Stimulated activated naive B cell treated with anti-CD40 and anti-IgM and Interleukin-4, amounts not matched to agents 10 μg/mL and 1 μg/mL and 100 μg/mL, for 72 hours (primary cell): ENCODE measurements around the gene EPC1.
A peak's percentile ranks its signal among the peaks of the same experiment; 100 is the strongest.

Experiments
- ATAC-seq, 2 donors: fragments of 150-1000 bp; cut with Tn5 transposase; replicated peaks; 2 replicates each; pipeline ENCODE4 v1.10.0; 2021; ENCODE audit warnings: moderate library complexity in 1 of 2
- DNase-seq: peaks from one replicate; pipeline ENCODE4 v3.0.0; 2021
- H3K27ac Mint-ChIP-seq: one replicate; pipeline ENCODE4 v1.8.0; 2022; ENCODE audit warnings: mild to moderate bottlenecking, mixed read lengths
- H3K27me3 Mint-ChIP-seq, 2 donors: one replicate each; pipeline ENCODE4 v1.8.0; 2022; ENCODE audit warnings: mixed read lengths in 2 of 2
- H3K36me3 Mint-ChIP-seq, 2 donors: one replicate each; pipeline ENCODE4 v1.8.0; 2022; ENCODE audit warnings: mixed read lengths in 2 of 2, mild to moderate bottlenecking in 1 of 2
- H3K4me1 Mint-ChIP-seq, 2 donors: one replicate each; pipeline ENCODE4 v1.8.0; 2022; ENCODE audit warnings: mixed read lengths in 2 of 2, mild to moderate bottlenecking in 1 of 2
- H3K4me3 Mint-ChIP-seq, 2 donors: one replicate each; pipeline ENCODE4 v1.8.0; 2022; ENCODE audit warnings: mild to moderate bottlenecking in 2 of 2, mixed read lengths in 2 of 2, moderate library complexity in 1 of 2
- H3K9me3 Mint-ChIP-seq, 2 donors: one replicate each; pipeline ENCODE4 v1.8.0; 2022; ENCODE audit warnings: mixed read lengths in 2 of 2, mild to moderate bottlenecking in 1 of 2

EPC1 gene

GRCh38 chr10:32337350-32337749 lies 9.6 kb downstream of the EPC1 start:
- Mint-ChIP-seq H3K4me1 (peaks cover 38 to 78% of the 10 kb centered on the region in 2 donors), H3K4me3 (peak overlapping the region; percentile 2 to 10), H3K27ac (peak overlapping the region; percentile 65), H3K36me3 (peaks cover 41 to 46% of the 10 kb centered on the region in 2 donors), H3K9me3 (peaks cover 5 to 12% of the 10 kb centered on the region in 2 donors), H3K27me3 (no peaks in the 10 kb centered on the region)
- no peak for ATAC-seq
- no peak for DNase-seq

- Mint-ChIP-seq H3K9me3 (peaks cover 5 to 12% of the 10 kb centered on the region in 2 donors), H3K4me3 (peak overlapping the region; percentile 52 to 72), H3K36me3 (peaks cover 41 to 53% of the 10 kb centered on the region in 2 donors), H3K4me1 (peaks cover 50 to 84% of the 10 kb centered on the region in 2 donors), H3K27ac (peak overlapping the region; percentile 91), H3K27me3 (no peaks in the 10 kb centered on the region)
- no peak for DNase-seq
- ATAC-seq = no peak
Measured at GRCh38 chr10:32333849-32334248, 13.1 kb downstream of the EPC1 start.

GRCh38 chr10:32332299-32332750 lies 14.6 kb downstream of the EPC1 start:
- DNase-seq (peak; percentile 80), ATAC-seq (peak; percentile 99)

GRCh38 chr10:32331606-32332005 lies 15.4 kb downstream of the EPC1 start:
- Mint-ChIP-seq H3K4me3 (peak overlapping the region in 1 of 2 donors; percentile 72), H3K27ac (peak overlapping the region; percentile 91)
- DNase-seq = no peak

More at GRCh38 chr10:32332299-32332750, 14.6 kb downstream of the EPC1 start:
- Mint-ChIP-seq H3K36me3 (peaks cover 36 to 48% of the 10 kb centered on the region in 2 donors), H3K4me3 (peak overlapping the region; percentile 72 to 74), H3K27ac (peak overlapping the region; percentile 91), H3K9me3 (peaks cover 4% of the 10 kb centered on the region in 2 donors), H3K27me3 (no peaks in the 10 kb centered on the region), H3K4me1 (peaks cover 49 to 82% of the 10 kb centered on the region in 2 donors)

GRCh38 chr10:32330214-32330613 lies 16.7 kb downstream of the EPC1 start:
- H3K36me3 Mint-ChIP-seq = peaks cover 24 to 42% of the 10 kb centered on the region in 2 donors
- ATAC-seq = no peak
- H3K27me3 Mint-ChIP-seq = no peaks in the 10 kb centered on the region
- DNase-seq = no peak
- no peaks in the 10 kb centered on the region for H3K9me3 Mint-ChIP-seq
- H3K4me3 Mint-ChIP-seq = no peak overlapping the region
- H3K27ac Mint-ChIP-seq = no peak overlapping the region
- H3K4me1 Mint-ChIP-seq = peaks cover 48 to 81% of the 10 kb centered on the region in 2 donors

More at GRCh38 chr10:32331606-32332005, 15.4 kb downstream of the EPC1 start:
- Mint-ChIP-seq H3K27me3 (no peaks in the 10 kb centered on the region), H3K9me3 (peaks cover 4% of the 10 kb centered on the region in 2 donors), H3K4me1 (peaks cover 54 to 84% of the 10 kb centered on the region in 2 donors), H3K36me3 (peaks cover 36 to 53% of the 10 kb centered on the region in 2 donors)
- ATAC-seq = no peak

GRCh38 chr10:32329061-32329460 lies 17.9 kb downstream of the EPC1 start:
- Mint-ChIP-seq H3K4me1 (peaks cover 47 to 77% of the 10 kb centered on the region in 2 donors), H3K27ac (peak overlapping the region; percentile 69), H3K9me3 (no peaks in the 10 kb centered on the region), H3K27me3 (no peaks in the 10 kb centered on the region), H3K4me3 (no peak overlapping the region), H3K36me3 (peaks cover 25 to 42% of the 10 kb centered on the region in 2 donors)
- ATAC-seq = no peak
- no peak for DNase-seq

GRCh38 chr10:32328499-32328898 lies 18.5 kb downstream of the EPC1 start:
- ATAC-seq (no peak), DNase-seq (no peak)
- H3K27ac Mint-ChIP-seq = peak overlapping the region; percentile 69
- no peaks in the 10 kb centered on the region for H3K9me3 Mint-ChIP-seq
- no peaks in the 10 kb centered on the region for H3K27me3 Mint-ChIP-seq
- H3K4me1 Mint-ChIP-seq = peaks cover 42 to 74% of the 10 kb centered on the region in 2 donors
- H3K36me3 Mint-ChIP-seq = peaks cover 23 to 42% of the 10 kb centered on the region in 2 donors
- H3K4me3 Mint-ChIP-seq = no peak overlapping the region

- H3K27ac Mint-ChIP-seq = peak overlapping the region; percentile 31
Measured at GRCh38 chr10:32327364-32327691, 19.6 kb downstream of the EPC1 start.

GRCh38 chr10:32326680-32327363 lies 20.1 kb downstream of the EPC1 start:
- H3K27ac Mint-ChIP-seq = peak overlapping the region; percentile 31

More at GRCh38 chr10:32327364-32327691, 19.6 kb downstream of the EPC1 start:
- Mint-ChIP-seq H3K4me3 (no peak overlapping the region), H3K36me3 (peaks cover 12 to 31% of the 10 kb centered on the region in 2 donors), H3K27me3 (no peaks in the 10 kb centered on the region), H3K9me3 (no peaks in the 10 kb centered on the region), H3K4me1 (peaks cover 42 to 73% of the 10 kb centered on the region in 2 donors)
- ATAC-seq = no peak
- no peak for DNase-seq

GRCh38 chr10:32326119-32326518 lies 20.8 kb downstream of the EPC1 start:
- ATAC-seq (peak; percentile 69 to 77), DNase-seq (no peak)

More at GRCh38 chr10:32326680-32327363, 20.1 kb downstream of the EPC1 start:
- peak overlapping the region in 1 of 2 donors; percentile 20 for H3K4me3 Mint-ChIP-seq
- H3K9me3 Mint-ChIP-seq = no peaks in the 10 kb centered on the region
- peaks cover 40 to 69% of the 10 kb centered on the region in 2 donors for H3K4me1 Mint-ChIP-seq
- DNase-seq (no peak), ATAC-seq (no peak)
- H3K27me3 Mint-ChIP-seq = no peaks in the 10 kb centered on the region
- peaks cover 12 to 30% of the 10 kb centered on the region in 2 donors for H3K36me3 Mint-ChIP-seq

GRCh38 chr10:32323051-32323450 lies 23.9 kb downstream of the EPC1 start:
- ATAC-seq = no peak
- peaks cover 24 to 36% of the 10 kb centered on the region in 2 donors for H3K36me3 Mint-ChIP-seq
- no peak for DNase-seq
- no peaks in the 10 kb centered on the region for H3K27me3 Mint-ChIP-seq
- peak overlapping the region; percentile 39 for H3K27ac Mint-ChIP-seq
- peaks cover 41 to 82% of the 10 kb centered on the region in 2 donors for H3K4me1 Mint-ChIP-seq
- no peak overlapping the region for H3K4me3 Mint-ChIP-seq
- H3K9me3 Mint-ChIP-seq = no peaks in the 10 kb centered on the region

More at GRCh38 chr10:32326119-32326518, 20.8 kb downstream of the EPC1 start:
- peak overlapping the region; percentile 31 for H3K27ac Mint-ChIP-seq
- no peaks in the 10 kb centered on the region for H3K27me3 Mint-ChIP-seq
- peaks cover 43 to 74% of the 10 kb centered on the region in 2 donors for H3K4me1 Mint-ChIP-seq
- H3K36me3 Mint-ChIP-seq = peaks cover 19 to 37% of the 10 kb centered on the region in 2 donors
- no peak overlapping the region for H3K4me3 Mint-ChIP-seq
- H3K9me3 Mint-ChIP-seq = no peaks in the 10 kb centered on the region

- Mint-ChIP-seq H3K27ac (peak overlapping the region; percentile 68), H3K9me3 (no peaks in the 10 kb centered on the region), H3K27me3 (no peaks in the 10 kb centered on the region), H3K4me1 (peaks cover 34 to 78% of the 10 kb centered on the region in 2 donors), H3K36me3 (peaks cover 21 to 28% of the 10 kb centered on the region in 2 donors), H3K4me3 (no peak overlapping the region)
- ATAC-seq (no peak), DNase-seq (no peak)
Measured at GRCh38 chr10:32321016-32321631, 25.8 kb downstream of the EPC1 start.

- peak overlapping the region; percentile 68 for H3K27ac Mint-ChIP-seq
- peaks cover 41 to 82% of the 10 kb centered on the region in 2 donors for H3K4me1 Mint-ChIP-seq
- ATAC-seq (peak; percentile 85 to 89), DNase-seq (peak; percentile 65)
- peak overlapping the region; percentile 53 to 58 for H3K4me3 Mint-ChIP-seq
- H3K36me3 Mint-ChIP-seq = peaks cover 22 to 36% of the 10 kb centered on the region in 2 donors
- H3K27me3 Mint-ChIP-seq = no peaks in the 10 kb centered on the region
- H3K9me3 Mint-ChIP-seq = no peaks in the 10 kb centered on the region
Measured at GRCh38 chr10:32318476-32318896, 28.5 kb downstream of the EPC1 start.

- no peaks in the 10 kb centered on the region for H3K27me3 Mint-ChIP-seq
- peaks cover 41 to 83% of the 10 kb centered on the region in 2 donors for H3K4me1 Mint-ChIP-seq
- no peaks in the 10 kb centered on the region for H3K9me3 Mint-ChIP-seq
- peak overlapping the region; percentile 53 to 58 for H3K4me3 Mint-ChIP-seq
- ATAC-seq = peak; percentile 90 to 91
- peaks cover 25 to 43% of the 10 kb centered on the region in 2 donors for H3K36me3 Mint-ChIP-seq
- peak; percentile 20 for DNase-seq
- H3K27ac Mint-ChIP-seq = peak overlapping the region; percentile 68
Measured at GRCh38 chr10:32317795-32318357, 29.1 kb downstream of the EPC1 start.
